Stomach (tissue), 4 donors: ENCODE results near the gene N4BP3.

ENCODE experiments used
- CTCF ChIP-seq, 7 experiments: fragments of 450-650 bp in 4 of 7; fragments of 200-600 bp in 3 of 7; sonication (generic) in 3 of 7; IDR thresholded peaks; one replicate each; pipeline ENCODE4 v1.5.1; 2016 to 2019; ENCODE audit warnings: antibody characterized with exemption in 7 of 7, control low read depth in 2 of 7, mild to moderate bottlenecking in 1 of 7
- EP300 ChIP-seq: sonication (generic); formaldehyde crosslinking; IDR thresholded peaks from one replicate; pipeline ENCODE4 v1.6.1; 2017; ENCODE audit warnings: antibody characterized with exemption
- POLR2A ChIP-seq, 4 donors: fragments of 450-650 bp; IDR thresholded peaks; one replicate each; pipeline ENCODE4 v1.6.1; 2016; ENCODE audit warnings: antibody characterized with exemption in 4 of 4, control low read depth in 2 of 4, mild to moderate bottlenecking in 1 of 4, moderate library complexity in 1 of 4

- no peak for TF ChIP-seq CTCF (IDR thresholded peaks at IDR 0.05)
- no peak for TF ChIP-seq POLR2A (IDR thresholded peaks at IDR 0.05)
- TF ChIP-seq EP300: no peak
Observed at GRCh38 chr5:178069909-178070308, 43.4 kb upstream of the N4BP3 start.
